Adipocyte (in vitro differentiated cells): ENCODE results near the gene BBX.
A peak's percentile ranks its signal among the peaks of the same experiment; 100 is the strongest.
"Not testable (repeated sequence)": the region's sequence is repeated elsewhere in the genome, so short reads cannot be mapped to it uniquely, and the experiment has no call there.

Source experiments
- DNase-seq: peaks from one replicate; pipeline ENCODE4 v3.0.0-alpha.2; 2015; ENCODE audit warnings: low read depth
- H3K27me3 ChIP-seq: replicated peaks from 2 replicates; pipeline ENCODE4 v1.7.0; 2013; ENCODE audit warnings: mild to moderate bottlenecking, low read length, moderate library complexity; ENCODE audit not compliant: control insufficient read depth, insufficient read depth
- H3K36me3 ChIP-seq: 2 replicates; pipeline ENCODE4 v1.7.0; 2013; ENCODE audit warnings: low read length, mild to moderate bottlenecking, moderate library complexity; ENCODE audit not compliant: control insufficient read depth, insufficient read depth, severe bottlenecking
- H3K4me1 ChIP-seq: 2 replicates; pipeline ENCODE4 v1.7.0; 2013; ENCODE audit warnings: mild to moderate bottlenecking, low read length, moderate library complexity; ENCODE audit not compliant: control insufficient read depth, insufficient read depth
- H3K4me3 ChIP-seq: 2 replicates; pipeline ENCODE4 v1.7.0; 2013; ENCODE audit warnings: mild to moderate bottlenecking, low read length, moderate library complexity
- H3K9ac ChIP-seq: 2 replicates; pipeline ENCODE4 v1.7.0; 2013; ENCODE audit warnings: mild to moderate bottlenecking, low read length, moderate library complexity
- H3K9me3 ChIP-seq: 2 replicates; pipeline ENCODE4 v1.7.0; 2013; ENCODE audit warnings: mild to moderate bottlenecking, low read length, moderate library complexity; ENCODE audit not compliant: control insufficient read depth

The BBX gene

DNA sequence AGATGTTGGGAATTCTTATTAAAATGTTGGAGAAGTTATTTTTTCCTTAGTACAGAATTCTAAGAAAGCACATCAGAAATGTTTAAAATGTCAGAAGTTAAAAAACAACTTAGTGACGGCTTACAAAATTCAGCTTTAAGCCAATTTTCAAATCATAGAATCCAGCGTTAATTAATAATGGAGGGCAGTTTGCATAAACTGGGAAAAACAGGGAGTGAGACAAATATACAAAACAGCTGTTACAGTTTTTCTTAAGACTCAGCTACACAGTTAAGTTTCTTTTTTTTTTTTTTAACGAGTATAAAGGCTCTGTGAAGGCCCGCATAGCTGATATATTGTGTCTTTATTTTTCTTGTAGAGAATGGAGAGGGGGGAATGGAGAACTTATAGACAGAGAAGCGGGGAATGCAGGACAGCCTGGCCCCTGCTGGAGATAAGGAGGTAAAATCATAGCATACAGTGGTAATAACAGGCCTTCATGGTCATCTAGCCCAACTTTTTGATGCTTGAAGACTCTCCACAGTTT, 164.4 kb downstream of the BBX start:
- no peak for DNase-seq
- Histone ChIP-seq H3K4me1 (peaks cover 3% of the 10 kb centered on the region), H3K36me3 (no peaks in the 10 kb centered on the region), H3K4me3 (no peak overlapping the region), H3K9ac (no peak overlapping the region), H3K27me3 (no peaks in the 10 kb centered on the region), H3K9me3 (no peaks in the 10 kb centered on the region)

DNA sequence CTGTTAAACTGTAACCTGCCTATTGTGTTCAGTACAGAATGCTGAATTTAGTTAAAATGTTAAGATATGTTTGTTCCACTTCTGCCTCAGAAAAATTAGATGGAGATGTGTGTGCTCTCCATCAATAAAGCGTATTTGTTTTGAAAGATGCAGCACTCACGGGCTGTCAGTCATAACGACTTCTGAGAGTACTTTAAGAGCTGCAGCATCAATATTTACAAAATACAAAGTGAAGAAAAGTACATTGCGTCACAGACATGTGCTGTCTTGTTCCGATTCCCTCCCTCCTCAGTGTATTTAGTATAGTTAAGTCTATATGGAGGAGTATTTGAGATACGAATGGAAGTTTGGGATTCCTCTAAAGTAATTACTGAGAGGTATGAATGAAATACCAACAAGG, 166.6 kb downstream of the BBX start:
- no peaks in the 10 kb centered on the region for H3K9me3 ChIP-seq
- DNase-seq = no peak
- H3K27me3 ChIP-seq = no peaks in the 10 kb centered on the region
- H3K4me3 ChIP-seq = no peak overlapping the region
- no peaks in the 10 kb centered on the region for H3K36me3 ChIP-seq
- no peak overlapping the region for H3K9ac ChIP-seq
- H3K4me1 ChIP-seq = no peaks in the 10 kb centered on the region

DNA sequence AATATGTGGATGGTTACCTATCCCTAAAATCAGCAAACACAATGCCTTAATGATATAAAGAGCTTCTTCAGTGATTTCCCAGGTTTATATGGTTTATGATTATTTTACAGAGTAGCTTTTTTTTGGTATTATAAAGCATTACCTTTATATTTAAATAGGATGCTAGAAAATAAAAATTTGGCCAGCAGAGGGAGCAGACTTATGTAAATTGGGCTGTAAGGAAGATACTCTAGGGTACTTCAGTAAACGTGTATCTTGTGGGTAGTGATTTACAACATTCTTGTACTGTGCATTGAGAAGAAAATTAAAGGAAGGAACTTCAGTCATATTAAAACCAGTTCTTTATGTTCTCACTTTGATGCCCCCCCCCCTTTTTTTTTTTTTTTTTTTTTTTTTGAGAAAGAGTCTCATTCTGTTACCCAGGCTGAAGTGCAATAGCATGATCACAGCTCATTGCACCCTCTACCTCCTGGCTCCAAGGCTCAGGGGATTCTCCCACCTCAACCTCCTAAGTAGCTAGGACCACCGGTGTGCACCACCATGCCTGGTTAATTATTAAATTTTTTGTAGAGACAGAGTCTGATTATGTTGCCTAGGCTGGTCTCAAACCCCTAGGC, 167.9 kb downstream of the BBX start:
- peak; percentile 89 for DNase-seq
- Histone ChIP-seq H3K9me3 (no peaks in the 10 kb centered on the region), H3K4me3 (no peak overlapping the region), H3K4me1 (no peaks in the 10 kb centered on the region), H3K36me3 (no peaks in the 10 kb centered on the region), H3K27me3 (no peaks in the 10 kb centered on the region), H3K9ac (no peak overlapping the region)

DNA sequence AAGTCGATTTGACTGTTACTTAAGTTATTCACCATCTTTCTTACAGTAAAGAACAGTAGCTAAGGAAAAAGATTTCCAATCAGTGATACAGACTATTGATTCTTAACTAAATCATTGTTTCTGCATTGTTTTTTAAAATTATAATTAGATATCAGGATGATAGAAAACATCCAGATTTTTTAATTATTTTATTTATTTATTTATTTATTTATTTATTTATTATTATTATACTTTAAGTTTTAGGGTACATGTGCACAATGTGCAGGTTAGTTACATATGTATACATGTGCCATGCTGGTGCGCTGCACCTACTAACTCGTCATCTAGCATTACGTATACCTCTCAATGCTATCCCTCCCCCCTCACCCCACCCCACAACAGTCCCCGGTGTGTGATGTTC, 169.2 kb downstream of the BBX start:
- not testable (repeated sequence) for H3K27me3 ChIP-seq, H3K9ac ChIP-seq, H3K9me3 ChIP-seq, H3K4me3 ChIP-seq, DNase-seq, H3K36me3 ChIP-seq, H3K4me1 ChIP-seq

DNA sequence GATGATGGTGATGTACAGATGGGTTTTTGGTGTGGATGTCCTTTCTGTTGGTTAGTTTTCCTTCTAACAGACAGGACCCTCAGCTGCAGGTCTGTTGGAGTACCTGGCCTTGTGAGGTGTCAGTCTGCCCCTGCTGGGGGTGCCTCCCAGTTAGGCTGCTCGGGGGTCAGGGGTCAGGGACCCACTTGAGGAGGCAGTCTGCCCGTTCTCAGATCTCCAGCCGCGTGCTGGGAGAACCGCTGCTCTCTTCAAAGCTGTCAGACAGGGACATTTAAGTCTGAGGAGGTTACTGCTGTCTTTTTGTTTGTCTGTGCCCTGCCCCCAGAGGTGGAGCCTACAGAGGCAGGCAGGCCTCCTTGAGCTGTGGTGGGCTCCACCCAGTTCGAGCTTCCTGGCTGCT, 174.6 kb downstream of the BBX start:
- not testable (repeated sequence) for H3K4me3 ChIP-seq, H3K9ac ChIP-seq, DNase-seq, H3K9me3 ChIP-seq, H3K27me3 ChIP-seq, H3K4me1 ChIP-seq, H3K36me3 ChIP-seq

DNA sequence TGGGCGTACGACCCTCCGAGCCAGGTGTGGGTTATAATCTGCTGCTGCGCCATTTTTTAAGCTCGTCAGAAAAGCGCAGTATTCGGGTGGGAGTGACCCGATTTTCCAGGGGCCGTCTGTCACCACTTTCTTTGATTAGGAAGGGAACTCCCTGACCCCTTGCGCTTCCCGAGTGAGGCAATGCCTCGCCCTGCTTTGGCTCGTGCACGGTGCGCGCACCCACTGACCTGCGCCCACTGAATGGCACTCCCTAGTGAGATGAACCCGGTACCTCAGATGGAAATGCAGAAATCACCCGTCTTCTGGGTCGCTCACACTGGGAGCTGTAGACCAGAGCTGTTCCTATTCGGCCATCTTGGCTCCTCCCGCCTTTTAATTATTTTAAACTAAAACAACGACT, 175.1 kb downstream of the BBX start:
- H3K9me3 ChIP-seq, H3K36me3 ChIP-seq, H3K9ac ChIP-seq, H3K4me1 ChIP-seq, H3K27me3 ChIP-seq, DNase-seq, H3K4me3 ChIP-seq: not testable (repeated sequence)

DNA sequence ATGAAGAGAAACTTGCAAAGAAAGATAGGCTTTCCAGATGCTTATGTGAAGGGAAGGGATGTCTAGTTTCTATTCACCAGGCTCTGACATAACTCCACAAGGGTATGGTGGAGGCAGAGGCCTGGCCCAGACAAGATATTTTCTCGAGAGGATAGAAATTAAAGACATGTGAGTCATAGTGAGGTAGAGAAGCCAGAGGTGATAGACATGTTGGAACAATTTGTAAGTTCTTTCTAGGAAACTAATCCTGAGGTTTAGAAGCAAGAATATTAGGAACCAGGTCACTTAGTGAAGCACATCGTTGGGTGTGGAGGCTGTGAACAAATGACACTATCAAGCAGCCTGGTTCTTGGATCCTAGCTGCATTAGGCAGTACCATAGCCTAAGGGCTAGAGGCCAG, 176.9 kb downstream of the BBX start:
- Histone ChIP-seq H3K27me3 (no peaks in the 10 kb centered on the region), H3K9me3 (no peaks in the 10 kb centered on the region), H3K4me1 (peaks cover 5% of the 10 kb centered on the region), H3K4me3 (no peak overlapping the region), H3K9ac (no peak overlapping the region), H3K36me3 (no peaks in the 10 kb centered on the region)
- no peak for DNase-seq

DNA sequence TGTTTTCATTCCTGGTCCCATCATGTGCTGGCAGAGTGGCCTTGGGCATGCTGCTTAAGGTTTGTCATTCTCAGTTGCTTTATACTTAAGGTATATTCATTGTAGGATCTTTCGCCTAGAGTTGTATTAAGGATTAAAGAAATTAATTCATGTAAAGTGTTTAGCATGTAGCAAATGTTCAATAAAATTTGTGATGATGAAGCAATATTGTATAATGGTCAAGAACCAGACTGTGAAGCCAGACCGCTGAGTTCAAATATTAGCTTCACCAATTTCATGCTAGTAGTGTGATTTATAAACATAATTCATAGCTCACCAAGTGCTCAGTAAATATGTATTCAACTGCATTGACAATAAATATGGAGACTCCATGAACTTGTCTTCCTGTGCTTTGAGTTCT, 178.5 kb downstream of the BBX start:
- DNase-seq = no peak
- H3K4me3 ChIP-seq = no peak overlapping the region
- no peak overlapping the region for H3K9ac ChIP-seq
- no peaks in the 10 kb centered on the region for H3K9me3 ChIP-seq
- H3K27me3 ChIP-seq = no peaks in the 10 kb centered on the region
- peaks cover 5% of the 10 kb centered on the region for H3K4me1 ChIP-seq
- no peaks in the 10 kb centered on the region for H3K36me3 ChIP-seq

DNA sequence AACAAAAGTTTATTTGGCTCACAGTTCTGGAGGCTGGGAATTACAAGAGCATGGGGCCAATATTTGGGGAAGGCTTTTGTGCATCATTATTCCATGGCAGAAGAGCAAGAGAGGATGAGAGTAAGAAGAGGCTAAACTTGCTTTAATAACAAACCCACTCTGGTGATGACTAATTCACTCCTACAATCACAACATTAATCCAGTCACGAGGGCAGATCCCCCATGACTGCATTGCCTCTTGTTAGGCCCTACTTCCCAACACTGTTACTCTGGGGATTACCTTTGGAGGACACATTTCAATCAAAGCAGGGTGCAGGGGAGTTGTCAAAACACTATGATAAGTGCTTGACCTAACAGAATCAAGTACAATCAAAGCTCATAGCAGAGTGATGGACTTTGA, 181.7 kb downstream of the BBX start:
- Histone ChIP-seq H3K27me3 (no peaks in the 10 kb centered on the region), H3K4me1 (peaks cover 5% of the 10 kb centered on the region), H3K9ac (no peak overlapping the region), H3K36me3 (no peaks in the 10 kb centered on the region), H3K4me3 (no peak overlapping the region), H3K9me3 (no peaks in the 10 kb centered on the region)
- DNase-seq = no peak

DNA sequence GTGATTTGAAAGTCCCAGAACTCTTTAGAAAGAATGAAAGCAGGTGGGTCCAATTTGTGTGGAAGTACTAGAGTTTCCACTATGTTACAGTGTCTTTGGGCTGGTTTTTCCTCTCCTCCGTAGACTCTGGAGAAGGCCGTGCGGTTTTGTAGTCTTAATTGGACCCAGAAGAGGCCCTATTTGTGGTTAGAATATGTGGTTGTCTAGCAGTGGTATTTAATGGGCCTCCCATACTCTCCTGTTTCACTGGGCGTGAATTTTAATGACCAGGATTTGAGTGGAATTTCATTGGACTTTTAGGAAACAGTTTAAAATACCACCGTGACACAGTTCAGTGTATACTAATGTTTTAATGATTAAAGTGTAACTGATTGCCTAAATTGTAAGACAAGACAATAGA, 182.3 kb downstream of the BBX start:
- no peak overlapping the region for H3K9ac ChIP-seq
- no peaks in the 10 kb centered on the region for H3K36me3 ChIP-seq
- no peak overlapping the region for H3K4me3 ChIP-seq
- no peaks in the 10 kb centered on the region for H3K9me3 ChIP-seq
- no peaks in the 10 kb centered on the region for H3K27me3 ChIP-seq
- H3K4me1 ChIP-seq = peaks cover 5% of the 10 kb centered on the region
- DNase-seq = peak; percentile 15

DNA sequence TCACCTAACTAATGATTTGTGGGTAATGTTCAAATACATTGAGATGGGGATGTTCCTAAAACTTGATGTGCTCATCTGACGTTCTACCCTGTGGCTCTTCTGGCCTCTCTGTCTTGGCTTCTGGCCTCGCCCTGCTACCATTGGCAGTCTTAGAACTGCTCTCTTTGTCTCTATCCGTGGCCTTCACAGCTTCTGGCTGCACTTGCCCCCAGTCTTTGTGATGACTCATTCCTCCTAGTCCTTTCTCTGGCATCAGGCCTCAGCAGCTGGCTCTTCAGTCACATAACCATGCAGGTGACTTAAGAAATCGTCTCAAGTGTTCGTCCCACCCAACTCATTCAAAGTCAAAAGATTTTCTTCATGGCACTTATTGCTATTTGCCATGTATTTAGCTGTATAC, 188.1 kb downstream of the BBX start:
- DNase-seq = peak; percentile 15
- H3K4me3 ChIP-seq = no peak overlapping the region
- H3K4me1 ChIP-seq = no peaks in the 10 kb centered on the region
- H3K27me3 ChIP-seq = no peaks in the 10 kb centered on the region
- no peaks in the 10 kb centered on the region for H3K9me3 ChIP-seq
- H3K36me3 ChIP-seq = peaks cover 16% of the 10 kb centered on the region
- no peak overlapping the region for H3K9ac ChIP-seq

DNA sequence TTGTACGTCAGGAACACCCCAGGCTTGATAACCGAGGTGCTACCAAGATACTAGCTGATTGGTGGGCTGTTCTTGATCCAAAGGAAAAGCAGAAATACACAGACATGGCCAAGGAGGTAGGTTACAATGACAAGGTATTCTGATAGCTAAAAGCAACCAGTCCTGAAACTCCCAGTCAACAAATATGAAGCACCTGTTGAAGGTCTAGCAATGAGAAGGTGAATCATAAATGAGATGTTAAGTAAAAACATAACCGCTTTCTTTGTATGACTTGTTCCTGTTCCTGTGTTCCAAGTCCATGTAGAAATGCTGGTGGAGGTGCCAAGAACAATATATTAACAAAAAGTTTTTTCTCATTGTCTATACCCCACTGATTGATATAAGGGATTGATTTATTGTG, 194.0 kb downstream of the BBX start:
- Histone ChIP-seq H3K9ac (no peak overlapping the region), H3K4me1 (peaks cover 12% of the 10 kb centered on the region), H3K36me3 (peaks cover 22% of the 10 kb centered on the region), H3K27me3 (no peaks in the 10 kb centered on the region), H3K4me3 (no peak overlapping the region), H3K9me3 (no peaks in the 10 kb centered on the region)
- DNase-seq = no peak
